NCI-H226 (cell line): ENCODE results near the gene HINFP.
"Not testable (repeated sequence)": the region's sequence is repeated elsewhere in the genome, so short reads cannot be mapped to it uniquely, and the experiment has no call there.

Experiments
- DNase-seq: peaks from one replicate; pipeline ENCODE4 v3.0.0-alpha.2; 2015

HINFP gene

DNA sequence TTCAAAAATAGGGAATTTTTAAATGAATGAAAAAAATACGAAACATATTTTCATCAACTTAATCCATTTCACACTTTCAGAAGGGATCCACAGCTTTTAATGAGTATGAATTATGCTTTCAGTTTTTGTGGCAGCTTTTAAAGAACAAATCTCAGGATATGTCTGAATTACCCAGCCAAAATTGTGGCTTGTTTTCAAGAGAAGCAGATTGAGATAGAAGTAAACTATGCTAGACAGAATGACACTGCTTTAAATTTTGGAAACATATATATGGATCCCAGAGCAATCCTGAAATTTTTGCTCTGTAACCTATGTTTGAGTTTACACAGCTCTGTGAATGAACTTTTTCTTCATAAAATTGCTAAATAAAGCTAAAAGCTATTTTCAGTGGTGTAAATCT, 2.4 kb upstream of the HINFP start:
- DNase-seq, result no peak

DNA sequence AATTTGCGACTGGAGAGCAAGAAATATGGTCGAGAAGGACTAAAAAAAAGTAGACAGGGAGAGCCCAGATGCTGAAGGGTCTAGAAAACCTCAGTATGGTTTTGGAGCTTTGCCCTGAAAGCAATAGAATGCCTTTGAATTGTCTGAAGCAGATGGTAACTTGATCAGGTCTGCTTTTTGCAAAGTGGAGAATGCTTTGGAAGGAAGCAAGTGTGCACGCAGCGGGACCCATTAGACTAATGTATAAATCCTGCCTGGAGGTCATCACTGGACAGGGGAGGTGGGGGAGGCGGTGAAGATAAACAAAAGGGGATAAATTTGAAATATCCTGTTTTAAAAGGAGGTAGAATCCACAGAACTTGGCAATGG, 757 bp upstream of the HINFP start:
- no peak for DNase-seq

DNA sequence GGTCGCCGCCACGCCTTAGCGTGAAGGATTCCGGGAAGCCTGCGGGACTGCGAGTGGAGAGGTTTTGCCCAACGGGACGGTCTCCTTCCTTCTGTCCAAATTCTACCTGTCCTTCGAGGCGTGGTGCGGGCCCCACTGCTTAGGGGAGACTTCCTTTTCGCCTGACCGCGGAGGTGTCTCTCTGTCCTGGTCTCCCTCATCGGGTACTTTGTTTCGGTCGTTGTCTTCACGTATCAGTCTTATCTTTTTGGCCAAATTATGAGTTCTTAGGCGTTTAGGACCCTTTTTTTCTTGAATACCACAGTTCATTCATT, 388 bp downstream of the HINFP start:
- no peak for DNase-seq

DNA sequence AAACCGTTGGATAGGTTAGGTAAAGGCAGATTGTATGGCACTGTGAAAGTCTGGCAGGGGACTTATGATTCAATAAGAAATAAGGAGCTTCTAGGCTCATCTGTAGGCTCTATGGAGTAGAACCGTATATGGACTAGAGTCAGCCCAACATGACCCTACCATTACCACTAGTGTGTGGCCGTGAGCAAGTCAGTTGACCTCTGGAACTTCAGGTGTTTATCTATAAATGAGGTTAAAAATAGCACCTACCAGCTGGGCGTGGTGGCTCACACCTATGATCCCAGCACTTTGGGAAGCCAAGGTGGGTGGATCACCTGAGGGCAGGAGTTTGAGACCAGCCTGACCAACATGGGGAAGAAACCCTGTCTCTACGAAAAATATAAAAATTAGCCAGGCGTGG, 4.4 kb downstream of the HINFP start:
- DNase-seq, result no peak

DNA sequence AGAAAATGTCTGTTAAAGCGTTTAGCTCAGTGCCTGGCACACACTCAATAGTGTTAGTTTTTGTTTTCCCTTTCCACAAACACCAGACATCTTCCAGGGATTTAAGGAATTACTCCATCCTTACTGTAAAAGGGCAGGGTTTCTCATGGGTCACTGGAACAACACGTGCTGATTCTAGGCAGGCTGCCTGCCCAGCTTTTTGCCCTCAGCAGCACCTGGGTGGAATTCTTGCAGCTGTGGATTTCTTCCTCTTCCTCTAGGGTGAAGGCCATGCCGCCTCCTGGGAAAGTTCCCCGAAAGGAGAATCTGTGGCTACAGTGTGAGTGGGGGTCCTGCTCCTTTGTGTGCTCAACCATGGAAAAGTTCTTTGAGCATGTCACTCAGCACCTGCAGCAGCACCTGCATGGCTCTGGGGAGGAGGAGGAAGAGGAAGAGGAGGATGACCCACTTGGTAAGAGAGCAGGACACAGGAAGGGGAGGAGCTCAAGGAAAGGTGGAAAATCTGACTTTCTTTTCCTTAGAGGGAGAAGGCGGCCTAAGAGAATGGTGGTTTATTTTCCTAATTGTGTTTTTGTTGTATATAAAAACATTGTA, 5.4 kb downstream of the HINFP start:
- DNase-seq, result no peak

DNA sequence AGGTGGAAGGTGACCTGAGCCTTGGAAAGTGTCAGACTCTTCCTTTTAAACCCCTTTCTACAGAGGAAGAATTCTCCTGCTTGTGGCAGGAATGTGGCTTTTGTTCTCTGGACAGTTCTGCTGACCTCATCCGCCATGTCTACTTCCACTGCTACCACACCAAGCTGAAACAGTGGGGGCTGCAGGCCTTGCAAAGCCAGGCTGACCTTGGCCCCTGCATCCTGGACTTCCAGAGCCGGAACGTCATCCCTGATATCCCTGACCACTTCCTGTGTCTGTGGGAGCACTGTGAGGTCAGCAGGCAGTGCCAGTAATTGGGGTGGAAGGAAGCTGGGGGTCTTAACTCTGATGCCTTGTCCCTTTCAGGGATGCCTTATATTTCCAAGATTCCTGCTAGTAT, 9.3 kb downstream of the HINFP start:
- peak; percentile 29 for DNase-seq

DNA sequence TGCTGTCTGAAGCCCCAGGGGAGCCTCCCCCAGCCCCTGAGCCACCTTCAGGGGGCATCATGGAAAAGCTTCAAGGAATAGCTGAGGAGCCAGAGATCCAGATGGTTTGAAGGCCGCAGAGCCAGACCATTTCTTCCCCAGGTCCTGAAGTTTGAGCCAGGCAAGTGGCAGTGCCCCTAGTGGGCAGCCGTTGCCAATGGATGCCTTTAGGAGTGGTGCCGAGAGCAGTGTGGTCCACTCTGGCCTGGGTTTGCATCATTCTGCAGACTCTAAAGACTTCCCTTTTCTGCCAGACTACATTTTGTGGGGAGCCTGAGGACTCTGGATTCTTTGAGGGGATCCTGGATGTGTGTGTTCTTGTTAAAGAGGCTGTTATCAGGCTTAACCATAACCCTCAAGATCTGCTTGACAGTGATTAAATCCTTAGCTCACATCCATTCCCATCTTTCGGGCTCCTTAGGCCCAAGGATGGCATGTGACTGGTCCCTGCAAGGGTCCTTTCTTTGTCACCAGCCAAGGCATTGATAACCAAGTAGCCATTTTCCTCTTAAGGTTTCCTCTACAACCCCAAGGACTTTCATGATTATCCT, 13.1 kb downstream of the HINFP start:
- no peak for DNase-seq

DNA sequence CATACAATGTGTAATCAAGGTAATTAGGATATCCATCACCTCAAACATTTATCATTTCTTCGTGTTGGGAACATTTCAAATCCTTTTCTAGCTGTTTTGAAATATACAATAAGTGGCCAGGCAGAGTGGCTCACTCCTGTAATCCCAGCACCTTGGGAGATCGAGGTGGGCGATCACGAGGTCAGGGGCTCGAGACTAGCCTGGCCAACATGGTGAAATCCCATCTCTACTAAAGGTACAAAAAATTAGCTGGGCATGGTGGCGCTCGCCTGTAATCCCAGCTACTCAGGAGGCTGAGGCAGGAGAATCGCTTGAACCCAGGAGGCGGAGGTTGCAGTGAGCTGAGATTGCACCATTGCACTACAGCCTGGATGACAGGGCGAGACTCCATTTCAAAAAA, 17.9 kb downstream of the HINFP start:
- DNase-seq, result not testable (repeated sequence)

DNA sequence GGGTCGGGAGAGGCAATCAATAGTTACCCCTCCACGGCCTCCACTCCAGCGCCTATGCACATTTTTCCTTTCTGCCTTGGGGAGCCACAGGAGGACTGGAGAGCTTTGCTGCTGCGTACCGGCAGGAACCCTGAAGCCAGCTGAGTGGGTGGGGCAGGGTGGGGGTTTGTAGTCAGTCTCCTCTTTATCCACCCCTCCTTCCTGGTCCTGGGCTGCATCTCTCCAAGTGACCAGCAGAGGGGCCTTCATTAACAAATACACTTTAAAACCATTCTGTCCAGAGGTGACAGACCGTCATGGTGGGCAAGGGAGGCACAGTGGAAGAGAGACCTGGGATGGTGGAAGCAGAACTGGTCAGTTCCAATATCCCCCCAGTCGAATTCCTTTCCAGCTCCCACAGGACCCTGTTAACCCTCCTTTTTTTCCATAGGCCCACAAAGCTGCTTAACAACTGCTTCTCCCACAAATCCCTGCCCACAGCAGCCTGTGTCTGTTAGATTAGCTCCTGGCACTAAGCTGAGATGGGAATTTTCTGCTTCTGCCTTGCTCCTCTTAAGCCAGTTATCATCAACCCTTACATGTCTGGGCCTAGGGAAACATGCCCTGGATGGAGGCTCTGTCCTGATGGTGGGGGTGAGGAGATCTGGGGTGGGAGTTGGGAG, 23.6 kb downstream of the HINFP start:
- peak; percentile 37 for DNase-seq

DNA sequence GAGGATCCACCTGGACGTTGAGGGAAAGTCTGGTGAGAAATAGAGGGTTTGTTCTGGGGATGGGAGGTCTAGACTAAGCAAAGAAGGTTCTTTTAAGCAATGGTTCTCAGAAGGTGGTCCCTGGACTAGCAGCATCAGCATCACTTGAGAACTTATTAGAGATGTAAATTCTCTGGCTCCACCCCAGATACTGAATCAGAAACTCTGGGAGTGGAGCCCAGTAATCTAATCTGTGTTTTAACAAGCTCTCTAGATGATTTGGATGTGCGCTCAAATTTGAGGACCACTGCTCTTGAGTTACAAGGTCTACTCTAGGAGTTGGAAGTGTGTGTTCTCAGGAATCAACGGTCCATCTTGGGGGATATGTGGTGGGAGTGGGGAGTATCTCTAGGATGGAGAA, 24.2 kb downstream of the HINFP start:
- no peak for DNase-seq

DNA sequence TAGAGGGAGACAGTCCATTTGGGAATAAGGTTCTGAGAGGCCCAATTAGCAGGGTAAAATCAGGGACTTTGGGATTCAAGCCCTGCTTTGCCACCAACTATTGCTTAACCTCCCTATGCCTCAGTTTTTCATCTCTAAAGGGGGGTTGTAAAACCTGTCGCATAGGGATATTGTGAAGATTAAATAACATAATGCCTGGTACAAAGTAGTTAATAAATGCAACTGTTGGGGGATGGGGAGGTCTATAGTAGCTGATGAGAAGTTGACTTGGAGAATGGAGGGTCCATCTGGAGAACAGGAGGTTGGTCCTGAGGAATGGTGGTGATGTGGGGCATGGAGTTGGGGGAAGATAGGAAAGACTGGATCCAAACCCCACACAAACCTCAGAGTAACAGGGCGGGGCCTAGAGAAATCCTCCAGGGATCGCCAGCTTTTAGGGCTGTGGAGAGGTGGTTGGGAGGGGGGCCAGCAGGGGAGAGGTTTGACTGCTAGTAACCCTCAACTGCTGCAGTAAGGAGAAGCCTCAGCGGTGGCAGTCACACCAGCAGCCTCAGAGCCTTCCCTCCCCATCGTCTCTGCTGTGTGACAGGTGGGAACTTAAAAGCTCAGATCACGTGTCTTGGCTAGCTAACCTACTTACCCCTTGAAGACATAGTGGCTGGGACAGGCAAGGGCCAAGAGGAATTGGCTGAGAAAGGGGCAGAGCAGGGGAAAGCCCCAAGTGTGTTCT, 26.4 kb downstream of the HINFP start:
- DNase-seq, result no peak

DNA sequence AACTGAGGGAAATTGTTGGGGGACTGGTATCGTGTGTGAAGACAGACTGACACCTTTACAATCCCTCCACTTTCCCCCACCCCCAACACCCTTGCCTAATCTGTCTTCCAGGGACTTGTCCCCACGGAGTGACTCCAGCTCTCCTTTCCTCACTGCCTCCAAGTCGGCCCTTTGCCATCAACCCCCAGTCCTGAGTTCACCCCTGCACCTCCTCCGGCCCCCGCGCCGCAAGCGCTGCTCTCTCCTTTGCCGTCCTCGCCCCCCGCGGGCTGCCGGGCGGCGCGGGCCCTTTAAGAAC, 27.3 kb downstream of the HINFP start:
- DNase-seq, result no peak

DNA sequence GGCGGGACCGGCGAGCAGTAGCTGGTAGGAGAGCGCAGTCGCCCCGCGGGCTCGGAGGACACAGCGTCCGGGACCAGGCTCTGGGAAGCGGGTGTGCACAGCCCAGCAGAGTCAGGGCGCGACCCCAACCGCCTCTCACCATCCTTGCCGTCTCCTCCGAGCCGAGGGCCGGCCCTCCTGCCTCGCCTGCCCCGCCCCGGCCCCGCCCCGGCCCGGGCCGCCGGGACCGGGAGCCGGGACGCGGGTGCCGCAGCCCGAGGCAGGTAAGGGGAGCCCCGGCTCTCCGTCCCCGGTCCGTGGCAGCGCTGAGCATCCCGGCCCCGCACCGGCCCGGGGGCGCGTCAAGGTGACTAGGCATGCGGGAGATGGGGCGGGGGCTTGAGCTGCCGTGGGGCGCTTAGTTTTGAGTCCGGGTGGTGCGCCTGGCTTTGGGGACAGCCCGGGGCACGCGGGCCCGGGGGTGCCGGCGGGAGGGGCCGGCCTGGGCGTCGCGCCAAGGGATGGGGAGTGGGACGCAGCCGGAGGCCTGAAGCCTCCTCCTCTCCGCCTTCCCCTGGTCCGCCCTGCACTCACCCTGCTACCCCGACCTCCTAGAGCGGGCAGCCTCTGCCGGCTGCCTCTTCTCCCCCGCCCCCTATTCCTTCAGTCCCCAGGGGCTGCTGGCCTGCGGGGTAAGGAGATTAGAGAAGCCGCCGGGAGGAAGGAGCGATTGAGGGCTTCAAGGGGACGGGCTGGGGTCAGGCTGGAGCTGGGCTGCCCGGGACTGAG, 27.8 kb downstream of the HINFP start, which contains the start of gene ABCG4:
TSS of gene ABCG4 (plus strand) at position 35 of the 768 bp plus-strand sequence. CDS start 914 bp downstream, outside the sequence.
- no peak for DNase-seq

DNA sequence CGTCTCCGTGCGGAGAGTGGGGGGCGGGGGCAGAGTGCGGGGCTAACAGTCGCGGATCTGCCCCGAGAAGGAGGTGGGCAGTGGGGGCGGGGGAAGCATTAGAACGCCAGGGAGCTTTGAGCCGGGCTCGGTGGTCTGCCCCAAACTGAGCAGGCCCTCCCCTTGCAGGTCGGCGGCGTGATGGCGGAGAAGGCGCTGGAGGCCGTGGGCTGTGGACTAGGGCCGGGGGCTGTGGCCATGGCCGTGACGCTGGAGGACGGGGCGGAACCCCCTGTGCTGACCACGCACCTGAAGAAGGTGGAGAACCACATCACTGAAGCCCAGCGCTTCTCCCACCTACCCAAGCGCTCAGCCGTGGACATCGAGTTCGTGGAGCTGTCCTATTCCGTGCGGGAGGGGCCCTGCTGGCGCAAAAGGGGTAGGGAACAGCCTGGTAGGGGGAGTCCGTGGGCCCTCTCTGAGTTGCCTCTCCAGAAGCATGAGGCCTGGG, 28.5 kb downstream of the HINFP start:
- DNase-seq, result no peak

DNA sequence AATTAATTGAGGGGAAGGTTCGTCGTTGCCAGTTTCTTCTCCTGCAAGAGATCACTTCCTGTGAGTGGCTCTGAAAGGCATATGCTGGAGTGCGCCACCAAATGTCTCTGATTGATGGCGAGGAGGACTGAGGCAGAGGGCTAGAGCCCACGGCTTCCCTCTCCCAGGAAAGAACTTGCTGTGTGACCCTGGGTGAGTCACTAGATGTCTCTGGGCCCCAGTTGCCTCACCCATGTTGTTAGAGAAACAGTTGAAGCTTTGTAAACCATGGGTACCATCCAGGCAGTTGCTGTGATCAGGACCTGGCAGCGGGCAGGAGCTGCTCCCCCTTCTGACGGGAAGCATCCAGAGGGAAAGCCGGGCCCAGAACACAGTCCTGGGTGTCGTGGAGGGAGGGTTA, 30.7 kb downstream of the HINFP start:
- no peak for DNase-seq

DNA sequence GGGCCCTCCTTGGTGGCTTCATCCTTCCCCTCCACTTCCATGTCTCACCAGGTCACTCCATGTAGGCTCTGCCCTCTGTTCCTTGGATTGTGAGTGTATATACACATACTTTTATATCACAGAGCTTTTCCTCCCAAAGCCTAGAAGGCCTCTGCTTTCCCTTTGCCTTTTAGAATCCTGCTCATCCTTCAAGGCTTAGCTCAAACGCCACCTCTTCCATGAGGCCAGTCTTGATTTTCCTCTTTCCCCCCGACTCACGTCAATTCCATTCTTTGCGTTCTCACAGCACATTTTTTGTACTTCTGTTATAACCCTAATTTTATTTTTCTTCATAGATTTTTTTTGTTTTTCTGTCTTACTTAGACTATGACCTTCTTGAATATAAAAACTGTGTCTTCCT, 31.2 kb downstream of the HINFP start:
- no peak for DNase-seq

DNA sequence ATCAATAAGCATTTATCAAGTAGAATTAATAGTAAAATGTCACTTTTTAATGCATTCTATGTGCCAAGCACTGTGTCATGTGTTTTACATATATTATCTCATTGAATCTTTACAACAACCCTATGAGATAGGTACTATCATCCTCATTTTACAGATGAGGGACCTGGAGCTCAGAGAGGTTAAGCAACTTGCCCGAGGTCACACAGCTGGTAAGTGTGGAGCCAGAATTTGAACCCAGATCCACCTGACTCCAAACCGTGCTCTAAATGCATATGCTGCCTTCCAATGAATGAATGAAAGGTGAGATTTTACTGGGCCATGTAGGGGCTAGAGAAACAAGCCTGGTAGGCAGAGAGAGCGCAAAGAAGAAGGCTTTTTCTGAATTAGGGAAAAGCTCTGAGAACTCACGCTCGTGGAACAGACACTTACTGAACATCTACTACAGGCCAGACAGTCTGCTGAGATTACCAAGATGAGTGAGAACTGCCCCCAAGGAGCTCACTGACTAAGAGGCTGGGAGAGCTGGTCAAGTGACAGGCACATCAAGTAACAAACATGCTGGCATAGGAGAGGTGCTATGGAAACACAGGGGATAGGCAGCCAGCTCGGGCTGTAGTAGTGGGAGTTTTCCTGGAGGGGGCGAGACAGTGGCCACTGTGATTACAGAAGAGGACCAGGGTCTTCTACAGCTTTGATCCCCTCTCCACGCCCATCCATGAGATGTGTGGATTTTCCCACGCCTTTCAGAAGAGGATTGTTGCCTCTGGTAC, 31.9 kb downstream of the HINFP start:
- DNase-seq, result no peak

DNA sequence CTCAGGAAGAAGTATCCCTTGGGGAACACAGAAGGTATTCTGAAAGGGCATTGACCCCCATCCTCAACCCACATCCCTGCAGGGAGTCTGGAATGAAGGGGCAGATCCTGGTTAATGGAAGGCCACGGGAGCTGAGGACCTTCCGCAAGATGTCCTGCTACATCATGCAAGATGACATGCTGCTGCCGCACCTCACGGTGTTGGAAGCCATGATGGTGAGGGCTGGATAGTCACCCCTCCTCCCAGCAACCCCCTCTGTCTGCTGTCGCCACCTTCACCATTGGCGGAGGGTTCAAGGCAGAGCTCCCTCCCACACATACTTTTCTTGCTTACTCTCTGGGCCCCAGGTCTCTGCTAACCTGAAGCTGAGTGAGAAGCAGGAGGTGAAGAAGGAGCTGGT, 32.8 kb downstream of the HINFP start:
- DNase-seq, result no peak

DNA sequence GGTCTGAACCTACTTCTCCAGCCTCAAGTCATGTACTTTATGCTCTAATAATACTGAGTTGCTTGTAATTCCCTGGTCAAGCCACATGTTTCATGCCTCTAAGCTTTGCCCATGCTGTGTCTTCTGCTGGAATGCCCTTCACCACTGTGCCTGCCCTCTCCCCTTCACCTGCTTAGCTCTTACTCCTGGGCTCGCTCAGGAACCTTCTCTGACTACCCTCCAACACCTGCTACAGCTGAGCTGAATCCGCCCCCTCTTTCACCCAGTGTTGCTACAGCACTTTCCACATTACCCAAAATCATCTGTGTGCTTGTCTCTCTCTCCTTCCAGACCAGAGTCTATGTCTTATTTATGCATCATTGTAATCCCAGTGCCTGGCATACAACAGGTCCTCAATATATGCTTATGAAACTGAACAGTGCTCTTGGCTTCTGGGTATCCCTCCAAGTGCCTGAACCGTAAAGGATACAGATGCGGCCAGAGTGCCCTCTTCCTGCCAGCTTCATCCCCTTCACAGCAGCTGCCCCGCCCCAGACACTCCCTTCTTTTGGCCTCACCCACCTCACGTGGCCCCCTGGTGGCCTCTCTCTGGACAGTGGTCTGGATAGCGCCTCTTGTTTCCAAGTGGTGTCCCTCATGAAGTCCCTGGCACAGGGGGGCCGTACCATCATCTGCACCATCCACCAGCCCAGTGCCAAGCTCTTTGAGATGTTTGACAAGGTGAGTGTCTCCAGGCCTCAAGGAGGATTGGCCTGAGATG, 34.5 kb downstream of the HINFP start:
- peak; percentile 21 for DNase-seq

DNA sequence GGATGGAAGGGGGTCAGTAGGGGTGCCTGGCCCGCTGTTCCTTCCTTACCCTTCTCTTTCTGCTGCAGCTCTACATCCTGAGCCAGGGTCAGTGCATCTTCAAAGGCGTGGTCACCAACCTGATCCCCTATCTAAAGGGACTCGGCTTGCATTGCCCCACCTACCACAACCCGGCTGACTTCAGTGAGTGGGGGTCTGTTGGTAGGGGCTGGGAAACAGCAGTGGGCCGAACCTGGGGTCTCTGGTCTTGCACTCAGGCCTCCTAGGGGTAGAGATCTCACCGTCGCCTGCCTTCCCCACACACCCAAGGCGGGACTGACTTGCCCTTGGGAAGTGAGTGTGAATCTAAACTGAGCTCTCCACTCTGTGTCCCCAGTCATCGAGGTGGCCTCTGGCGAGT, 35.1 kb downstream of the HINFP start:
- DNase-seq, result no peak

DNA sequence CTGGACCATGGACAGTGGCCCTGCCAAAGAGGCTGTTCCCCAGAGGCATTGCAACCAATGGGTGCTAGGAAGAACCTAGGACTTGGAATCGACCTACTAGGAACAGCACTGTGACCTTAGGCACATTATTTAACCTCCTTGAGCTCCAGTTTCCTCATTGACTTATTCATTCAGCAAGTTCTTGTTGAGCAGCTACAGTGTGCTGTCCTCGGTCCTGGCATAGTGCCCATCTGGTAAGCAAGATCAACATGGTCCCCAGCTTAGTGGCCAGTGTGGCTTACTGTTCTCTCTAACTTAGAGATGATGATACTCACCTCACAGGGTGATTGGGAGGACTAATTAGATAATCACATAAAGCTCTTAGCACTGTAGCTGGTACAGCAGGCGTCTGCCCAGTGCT, 35.7 kb downstream of the HINFP start:
- no peak for DNase-seq

DNA sequence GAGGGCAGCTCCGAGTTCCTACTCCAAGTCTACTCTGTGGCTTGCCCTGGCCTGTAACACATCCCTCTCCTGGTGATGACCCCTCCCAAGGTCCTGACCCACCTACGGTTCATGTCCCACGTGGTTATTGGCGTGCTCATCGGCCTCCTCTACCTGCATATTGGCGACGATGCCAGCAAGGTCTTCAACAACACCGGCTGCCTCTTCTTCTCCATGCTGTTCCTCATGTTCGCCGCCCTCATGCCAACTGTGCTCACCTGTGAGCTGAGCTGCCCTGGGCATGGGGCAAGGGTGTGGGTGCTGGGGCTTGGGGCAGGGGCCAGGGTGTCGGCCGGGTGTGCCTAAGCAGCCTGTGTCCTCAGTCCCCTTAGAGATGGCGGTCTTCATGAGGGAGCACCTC, 37.1 kb downstream of the HINFP start:
- DNase-seq, result no peak
